Keratinocyte (primary cell): ENCODE measurements around the gene ADH6. TPM values are rescaled to one million over a fixed set of nuclear protein-coding genes. Genes with fewer than 3 reads are reported as not detected.

Experiments used
- DNase-seq: peaks from one replicate; pipeline ENCODE4 v3.0.0-alpha.2; 2011; ENCODE audit warnings: low read depth, missing footprints, low spot score
- FAIRE-seq: peaks from 2 replicates; lab custom pipeline; 2011; peaks lifted over from hg19 to GRCh38; lab: Jason Lieb, UNC
- H2AFZ ChIP-seq: 2 replicates; pipeline ENCODE4 v1.6.0; 2012; ENCODE audit warnings: low read length, control low read depth, inconsistent platforms; ENCODE audit not compliant: control insufficient read depth
- H3K27ac ChIP-seq: 2 replicates; pipeline ENCODE4 v1.5.1; 2011; ENCODE audit warnings: low read length; ENCODE audit not compliant: control insufficient read depth, insufficient read depth
- H3K27me3 ChIP-seq: 3 replicates; pipeline ENCODE4 v1.6.0; 2011; ENCODE audit warnings: low read length; ENCODE audit not compliant: control insufficient read depth, insufficient read depth; ENCODE audit errors: extremely low read depth
- H3K36me3 ChIP-seq, 2 experiments: 2 replicates in 1 of 2; 3 replicates in 1 of 2; pipeline ENCODE4 v1.5.1; 2011; ENCODE audit warnings: low read length in 2 of 2, mild to moderate bottlenecking in 1 of 2; ENCODE audit not compliant: control insufficient read depth in 2 of 2, insufficient read depth in 2 of 2; ENCODE audit errors: extremely low read depth in 1 of 2
- H3K4me1 ChIP-seq: 3 replicates; pipeline ENCODE4 v1.5.1; 2011; ENCODE audit warnings: low read length; ENCODE audit not compliant: control insufficient read depth, insufficient read depth; ENCODE audit errors: extremely low read depth
- H3K4me2 ChIP-seq: 3 replicates; pipeline ENCODE4 v1.6.0; 2011; ENCODE audit warnings: low read depth, low read length; ENCODE audit not compliant: control insufficient read depth, insufficient read depth; ENCODE audit errors: extremely low read depth
- H3K4me3 ChIP-seq, 3 experiments: fragments of 200-600 bp in 1 of 3; sonication (generic) in 1 of 3; 2 replicates in 2 of 3; 3 replicates in 1 of 3; pipeline ENCODE4 v1.5.1; 2011 to 2016; ENCODE audit warnings: low read length in 3 of 3, mild to moderate bottlenecking in 3 of 3, control low read depth in 2 of 3, inconsistent platforms in 1 of 3, low read depth in 1 of 3, mixed read lengths in 1 of 3, mixed run types in 1 of 3, moderate library complexity in 1 of 3; ENCODE audit not compliant: control insufficient read depth in 2 of 3, insufficient read depth in 2 of 3; ENCODE audit errors: extremely low read depth in 1 of 3
- H3K79me2 ChIP-seq: 2 replicates; pipeline ENCODE4 v1.6.0; 2012; ENCODE audit warnings: low read length; ENCODE audit not compliant: control insufficient read depth, insufficient read depth
- H3K9ac ChIP-seq: 3 replicates; pipeline ENCODE4 v1.6.0; 2011; ENCODE audit warnings: low read length; ENCODE audit not compliant: control insufficient read depth, insufficient read depth; ENCODE audit errors: extremely low read depth
- H3K9me1 ChIP-seq: 3 replicates; pipeline ENCODE4 v1.6.0; 2011; ENCODE audit warnings: low read length; ENCODE audit not compliant: control insufficient read depth, insufficient read depth; ENCODE audit errors: extremely low read depth
- H3K9me3 ChIP-seq: 2 replicates; pipeline ENCODE4 v1.5.1; 2012; ENCODE audit warnings: low read depth, low read length; ENCODE audit not compliant: control insufficient read depth
- H4K20me1 ChIP-seq: 3 replicates; pipeline ENCODE4 v1.6.0; 2011; ENCODE audit warnings: low read length; ENCODE audit not compliant: control insufficient read depth, insufficient read depth; ENCODE audit errors: extremely low read depth
- CTCF ChIP-seq, 3 experiments: IDR thresholded peaks in 1 of 3; conservative IDR thresholded peaks in 1 of 3; optimal IDR thresholded peaks in 1 of 3; 2 replicates in 2 of 3; 3 replicates in 1 of 3; pipeline versions ENCODE3 to v1.5.1; 2011; ENCODE audit warnings: low read length in 3 of 3, mild to moderate bottlenecking in 3 of 3, moderate library complexity in 2 of 3, control low read depth in 1 of 3, inconsistent platforms in 1 of 3; ENCODE audit not compliant: insufficient read depth in 2 of 3; ENCODE audit errors: extremely low read depth in 1 of 3
- EZH2 ChIP-seq: IDR thresholded peaks from one replicate; pipeline ENCODE4 v1.6.1; 2012; ENCODE audit warnings: inconsistent platforms, mild to moderate bottlenecking, low read length, moderate library complexity
- dilution Hi-C: fragments of 300-500 bp; cut with MboI; formaldehyde crosslinking; loops from one replicate; pipeline ENCODE4 v1.7.0; 2020; ENCODE audit warnings: low sequenced_read_pairs; ENCODE audit not compliant: extremely low pct_ligation_motif_present
- polyA minus RNA-seq, 3 experiments: library from RNA; depleted of rRNA, polyadenylated mRNA; stranded (reverse); fragments of >200 nt; gene quantifications; 1 replicate in 1 of 3; 2 replicates in 1 of 3; 3 replicates in 1 of 3; pipeline ENCODE4 v1.2.3, GENCODE V29; 2011
- polyA plus RNA-seq, 5 experiments: library from polyadenylated mRNA; depleted of rRNA in 3 of 5; stranded (reverse) in 3 of 5; stranded (forward) in 1 of 5; unstranded in 1 of 5; fragments of >200 nt; gene quantifications; 1 replicate in 1 of 5; 2 replicates in 3 of 5; 3 replicates in 1 of 5; pipeline versions ENCODE4 v1.2.1 to v1.2.3, GENCODE V29; 2011 to 2012; ENCODE audit warnings: missing spikeins in 2 of 5, low read depth in 1 of 5, low replicate concordance in 1 of 5

ADH6 gene
- polyA plus RNA-seq, result not detected in 3 replicates
- polyA plus RNA-seq (2011; ENCODE audit: low read depth), result not detected
- not detected in 2 replicates for polyA plus RNA-seq (2011; cell fraction: cytosol; rRNA removed)
- polyA plus RNA-seq (2011; cell fraction: nucleus; rRNA removed), result not detected in 2 replicates
- polyA plus RNA-seq (2012; ENCODE audit: low replicate concordance), result 0.23 and 0.72 TPM in 2 replicates
- not detected in 3 replicates for polyA minus RNA-seq
- not detected for polyA minus RNA-seq (2011; cell fraction: cytosol; rRNA and poly(A)+ RNA removed)
- not detected in 2 replicates for polyA minus RNA-seq (2011; cell fraction: nucleus; rRNA and poly(A)+ RNA removed)

GRCh38 chr4:99219072-99219471, at the start of gene ADH6:
ADH6 (minus strand) TSS chr4:99219246; CDS start chr4:99219152, 94 bp downstream.
- Histone ChIP-seq H3K36me3 (no peaks in the 10 kb centered on the region), H3K9me3 (no peaks in the 10 kb centered on the region), H3K27ac (no peak within 1 kb of the TSS), H3K79me2 (no peaks in the 10 kb centered on the region), H3K9me1 (no peaks in the 10 kb centered on the region), H3K27me3 (no peaks in the 10 kb centered on the region), H3K4me3 (no peak within 1 kb of the TSS), H3K9ac (no peak within 1 kb of the TSS), H4K20me1 (no peaks in the 10 kb centered on the region), H2AFZ (no peak within 1 kb of the TSS), H3K4me1 (no peaks in the 10 kb centered on the region), H3K4me2 (no peak within 1 kb of the TSS)
- DNase-seq (no peak), FAIRE-seq (no peak)
- TF ChIP-seq EZH2 (no peak), CTCF (optimal IDR thresholded peaks at IDR 0.05 in 1 of 3, IDR thresholded peaks at IDR 0.05 in 1 of 3, conservative IDR thresholded peaks at IDR 0.05 in 1 of 3; ENCODE audit: extremely low read depth in 1 of 3, insufficient read depth in 2 of 3, low read length in 3 of 3) (no peak)
- dilution Hi-C loops, result no loop called here

GRCh38 chr4:99264927-99265326, 45.9 kb upstream of the ADH6 start:
- Histone ChIP-seq H4K20me1 (no peaks in the 10 kb centered on the region), H3K4me3 (no peak overlapping the region), H2AFZ (no peak overlapping the region), H3K27me3 (no peaks in the 10 kb centered on the region), H3K79me2 (no peaks in the 10 kb centered on the region), H3K9me1 (no peaks in the 10 kb centered on the region), H3K9ac (no peak overlapping the region), H3K9me3 (no peaks in the 10 kb centered on the region), H3K4me2 (no peak overlapping the region), H3K27ac (no peak overlapping the region), H3K4me1 (no peaks in the 10 kb centered on the region), H3K36me3 (no peaks in the 10 kb centered on the region)
- TF ChIP-seq CTCF (optimal IDR thresholded peaks at IDR 0.05 in 1 of 3, IDR thresholded peaks at IDR 0.05 in 1 of 3, conservative IDR thresholded peaks at IDR 0.05 in 1 of 3; ENCODE audit: extremely low read depth in 1 of 3, insufficient read depth in 2 of 3, low read length in 3 of 3) (no peak), EZH2 (no peak)
- DNase-seq (no peak), FAIRE-seq (no peak)
- dilution Hi-C loops, result no loop called here
